ENCODE measurements around the gene CALD1. TPM values are rescaled to one million over a fixed set of nuclear protein-coding genes. Genes with fewer than 3 reads are reported as not detected.

Gene CALD1, protein sequence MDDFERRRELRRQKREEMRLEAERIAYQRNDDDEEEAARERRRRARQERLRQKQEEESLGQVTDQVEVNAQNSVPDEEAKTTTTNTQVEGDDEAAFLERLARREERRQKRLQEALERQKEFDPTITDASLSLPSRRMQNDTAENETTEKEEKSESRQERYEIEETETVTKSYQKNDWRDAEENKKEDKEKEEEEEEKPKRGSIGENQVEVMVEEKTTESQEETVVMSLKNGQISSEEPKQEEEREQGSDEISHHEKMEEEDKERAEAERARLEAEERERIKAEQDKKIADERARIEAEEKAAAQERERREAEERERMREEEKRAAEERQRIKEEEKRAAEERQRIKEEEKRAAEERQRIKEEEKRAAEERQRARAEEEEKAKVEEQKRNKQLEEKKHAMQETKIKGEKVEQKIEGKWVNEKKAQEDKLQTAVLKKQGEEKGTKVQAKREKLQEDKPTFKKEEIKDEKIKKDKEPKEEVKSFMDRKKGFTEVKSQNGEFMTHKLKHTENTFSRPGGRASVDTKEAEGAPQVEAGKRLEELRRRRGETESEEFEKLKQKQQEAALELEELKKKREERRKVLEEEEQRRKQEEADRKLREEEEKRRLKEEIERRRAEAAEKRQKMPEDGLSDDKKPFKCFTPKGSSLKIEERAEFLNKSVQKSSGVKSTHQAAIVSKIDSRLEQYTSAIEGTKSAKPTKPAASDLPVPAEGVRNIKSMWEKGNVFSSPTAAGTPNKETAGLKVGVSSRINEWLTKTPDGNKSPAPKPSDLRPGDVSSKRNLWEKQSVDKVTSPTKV
- 1,000 to 10,000 TPM; 1,102 to 1,700 TPM for total RNA-seq
- 1,000 to 10,000 TPM in 1 of 2 donors, 100 to 1,000 TPM in 1; 658 to 1,235 TPM for polyA plus RNA-seq
- long read RNA-seq, donor 1, full-length matches to known transcripts, result 29 of 2,501 reads
- long read RNA-seq, donor 1, partial matches to known transcripts, result 2,110 of 2,501 reads
- long read RNA-seq, donor 1, other reads (novel, unspliced or antisense), result 362 of 2,501 reads
- long read RNA-seq, donor 2, full-length matches to known transcripts, result 126 of 868 reads
- long read RNA-seq, donor 2, partial matches to known transcripts, result 630 of 868 reads
- long read RNA-seq, donor 2, other reads (novel, unspliced or antisense), result 112 of 868 reads

DNA sequence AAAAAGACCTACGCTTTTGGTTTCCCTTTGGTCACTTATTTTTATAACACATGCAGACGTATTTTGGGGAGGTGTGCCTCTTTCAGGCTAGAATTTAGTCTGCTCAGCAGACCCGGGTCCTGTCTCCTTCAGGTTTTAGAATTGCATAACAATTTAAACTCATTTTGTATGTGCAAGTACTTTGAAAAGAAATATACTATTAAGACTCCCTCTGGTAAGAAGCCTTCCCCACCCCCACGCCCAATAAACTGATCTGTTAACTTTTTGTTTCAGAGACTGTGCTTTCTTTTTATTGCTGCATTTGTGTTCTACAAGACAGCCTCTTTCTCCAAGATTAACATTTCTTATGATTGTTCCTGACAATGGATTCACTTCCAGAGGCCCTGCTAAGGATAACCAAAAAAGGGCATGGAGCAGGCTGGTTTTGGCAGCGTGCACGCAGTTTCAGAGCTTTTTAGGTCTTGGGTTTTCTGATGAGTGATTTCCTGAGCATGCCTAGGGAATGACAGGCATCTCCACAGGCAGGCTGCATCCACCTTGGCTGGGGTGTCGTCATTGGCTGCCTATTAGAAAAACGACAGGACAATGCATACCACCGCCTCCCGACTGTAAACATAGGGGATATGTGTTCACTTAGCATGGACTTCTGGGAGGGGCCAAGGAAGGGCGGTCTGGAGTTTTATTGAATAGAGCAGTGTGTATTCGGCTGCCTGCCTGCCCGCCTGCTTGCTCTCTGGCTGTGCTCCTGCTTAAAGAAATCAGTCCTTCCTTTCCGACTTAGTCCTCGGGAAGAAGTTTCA is at the start of gene CALD1:
Gene CALD1, plus strand, starts transcription at position 694 of the 800 bp plus-strand sequence. CDS start 88,100 bp downstream, outside the sequence.
- intact Hi-C loops (cut with DNase I), result no loop called here
- DNase-seq, result peak; percentile 90 to 91
- H3K4me3 ChIP-seq (ENCODE audit: low read length in 2 of 2), result peak within 1 kb of the TSS; percentile 99 to 100
- no peaks in the 10 kb centered on the region for H3K9me3 ChIP-seq (ENCODE audit: control insufficient read depth, low read length)
- peak within 1 kb of the TSS; percentile 100 for H3K27ac ChIP-seq (ENCODE audit: low read depth in 1 of 2, low read length in 2 of 2)
- no peaks in the 10 kb centered on the region for H3K27me3 ChIP-seq (ENCODE audit: control insufficient read depth in 1 of 2, insufficient read depth in 2 of 2, low read length in 1 of 2)
- H3K4me1 ChIP-seq (ENCODE audit: control insufficient read depth in 1 of 2, insufficient read depth in 2 of 2, low read length in 2 of 2), result peaks cover 4 to 11% of the 10 kb centered on the region in 2 donors
- no peaks in the 10 kb centered on the region for H3K36me3 ChIP-seq (ENCODE audit: control insufficient read depth in 1 of 2, insufficient read depth in 2 of 2, low read length in 1 of 2)
- peak; percentile 93 for ATAC-seq (ENCODE audit: low FRiP score)
- 3 to 4% methylated on average over 15 of the region's 15 CpGs for WGBS, 2 donors

DNA sequence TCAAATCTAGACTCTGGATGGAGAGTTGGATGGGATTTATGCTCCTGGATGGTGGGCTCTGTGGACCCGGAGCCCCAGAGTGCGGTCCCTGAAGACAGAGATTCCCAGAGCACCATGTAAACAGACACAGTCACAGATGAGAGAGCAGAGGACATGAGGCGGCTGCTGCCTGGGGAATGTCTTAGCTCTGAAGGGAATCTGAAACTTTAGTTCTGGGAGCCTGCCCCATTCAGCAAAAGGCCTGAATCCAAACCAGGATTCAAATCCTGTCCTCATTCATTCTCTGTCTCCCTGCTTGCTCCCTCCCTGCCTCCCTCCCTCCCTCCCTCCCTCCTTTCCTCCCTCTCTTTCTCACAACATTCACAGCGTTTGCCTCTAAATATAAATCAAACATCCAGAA is 49.5 kb upstream of the CALD1 start:
- peak overlapping the region; percentile 84 to 91 for H3K27ac ChIP-seq (ENCODE audit: low read depth in 1 of 2, low read length in 2 of 2)
- no peaks in the 10 kb centered on the region for H3K36me3 ChIP-seq (ENCODE audit: control insufficient read depth in 1 of 2, insufficient read depth in 2 of 2, low read length in 1 of 2)
- intact Hi-C loops (cut with DNase I), result loop anchor here (5.0 kb wide), 2 partner anchors 37 to 38 kb away; no protein-coding TSS in a partner anchor
- H3K27me3 ChIP-seq (ENCODE audit: control insufficient read depth in 1 of 2, insufficient read depth in 2 of 2, low read length in 1 of 2), result no peaks in the 10 kb centered on the region
- DNase-seq, result no peak
- no peaks in the 10 kb centered on the region for H3K9me3 ChIP-seq (ENCODE audit: control insufficient read depth, low read length)
- WGBS, 2 donors, result 6 to 10% methylated on average over 4 of the region's 4 CpGs
- no peak for ATAC-seq (ENCODE audit: low FRiP score)
- H3K4me1 ChIP-seq (ENCODE audit: control insufficient read depth in 1 of 2, insufficient read depth in 2 of 2, low read length in 2 of 2), result peaks cover 7 to 12% of the 10 kb centered on the region in 2 donors
- no peak overlapping the region for H3K4me3 ChIP-seq (ENCODE audit: low read length in 2 of 2)

DNA sequence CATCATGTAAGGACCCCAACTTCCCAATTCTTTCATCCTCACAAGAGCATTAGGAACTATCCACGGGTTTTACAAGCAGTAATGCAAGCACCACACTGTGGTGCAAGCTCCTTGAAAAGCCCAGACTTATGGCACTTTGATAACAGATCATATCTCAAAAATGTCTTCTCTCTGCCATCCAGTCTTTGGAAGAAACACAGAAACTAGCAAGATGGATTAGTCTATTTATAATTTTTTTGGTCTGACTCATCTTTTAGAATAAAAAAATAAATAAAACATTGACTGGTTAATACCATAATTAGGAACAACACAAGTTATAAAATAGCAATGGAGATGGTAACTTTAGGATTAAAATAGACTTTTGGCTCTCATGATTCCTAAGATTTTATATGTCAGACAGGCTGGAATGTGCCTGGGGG is 49.0 kb upstream of the CALD1 start:
- no peak for DNase-seq
- no peak overlapping the region for H3K4me3 ChIP-seq (ENCODE audit: low read length in 2 of 2)
- ATAC-seq (ENCODE audit: low FRiP score), result peak; percentile 49
- peaks cover 7 to 12% of the 10 kb centered on the region in 2 donors for H3K4me1 ChIP-seq (ENCODE audit: control insufficient read depth in 1 of 2, insufficient read depth in 2 of 2, low read length in 2 of 2)
- H3K27ac ChIP-seq (ENCODE audit: low read depth in 1 of 2, low read length in 2 of 2), result peak overlapping the region; percentile 95 to 98
- no peaks in the 10 kb centered on the region for H3K9me3 ChIP-seq (ENCODE audit: control insufficient read depth, low read length)
- no peaks in the 10 kb centered on the region for H3K27me3 ChIP-seq (ENCODE audit: control insufficient read depth in 1 of 2, insufficient read depth in 2 of 2, low read length in 1 of 2)
- H3K36me3 ChIP-seq (ENCODE audit: control insufficient read depth in 1 of 2, insufficient read depth in 2 of 2, low read length in 1 of 2), result no peaks in the 10 kb centered on the region
- WGBS, 2 donors, result 2 to 4% methylated on average over 1 of the region's 1 CpG
- intact Hi-C loops (cut with DNase I), result loop anchor here (5.0 kb wide), 2 partner anchors 37 to 38 kb away; no protein-coding TSS in a partner anchor

DNA sequence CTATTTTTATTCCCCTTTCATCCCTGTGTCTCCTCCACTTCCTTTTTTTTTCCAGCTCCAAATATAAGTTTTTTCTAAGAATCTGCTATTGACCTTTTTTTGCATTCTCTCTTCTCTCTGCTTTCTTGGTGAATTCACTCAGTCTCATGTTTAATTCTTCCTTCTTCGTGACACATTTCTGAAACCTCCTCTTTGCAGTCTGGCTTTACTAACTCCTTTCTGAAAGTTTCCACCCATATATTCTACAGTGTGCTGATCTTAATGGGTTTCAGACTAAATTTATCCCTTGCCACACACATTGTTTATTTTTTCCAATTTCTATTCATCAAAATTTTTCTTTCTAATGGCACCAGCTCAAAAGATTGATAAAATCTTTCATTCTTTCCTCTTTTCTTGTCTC is 47.8 kb upstream of the CALD1 start:
- H3K27me3 ChIP-seq (ENCODE audit: control insufficient read depth in 1 of 2, insufficient read depth in 2 of 2, low read length in 1 of 2), result no peaks in the 10 kb centered on the region
- H3K4me3 ChIP-seq (ENCODE audit: low read length in 2 of 2), result no peak overlapping the region
- no peak for ATAC-seq (ENCODE audit: low FRiP score)
- H3K4me1 ChIP-seq (ENCODE audit: control insufficient read depth in 1 of 2, insufficient read depth in 2 of 2, low read length in 2 of 2), result peaks cover 7 to 12% of the 10 kb centered on the region in 2 donors
- intact Hi-C loops (cut with DNase I), result loop anchor here (5.0 kb wide), 2 partner anchors 36 to 39 kb away; no protein-coding TSS in a partner anchor
- no peaks in the 10 kb centered on the region for H3K36me3 ChIP-seq (ENCODE audit: control insufficient read depth in 1 of 2, insufficient read depth in 2 of 2, low read length in 1 of 2)
- no peaks in the 10 kb centered on the region for H3K9me3 ChIP-seq (ENCODE audit: control insufficient read depth, low read length)
- DNase-seq, result no peak
- WGBS, 2 donors, result 0 to 5% methylated on average over 1 of the region's 1 CpG
- peak overlapping the region in 1 of 2 donors; percentile 95 for H3K27ac ChIP-seq (ENCODE audit: low read depth in 1 of 2, low read length in 2 of 2)

DNA sequence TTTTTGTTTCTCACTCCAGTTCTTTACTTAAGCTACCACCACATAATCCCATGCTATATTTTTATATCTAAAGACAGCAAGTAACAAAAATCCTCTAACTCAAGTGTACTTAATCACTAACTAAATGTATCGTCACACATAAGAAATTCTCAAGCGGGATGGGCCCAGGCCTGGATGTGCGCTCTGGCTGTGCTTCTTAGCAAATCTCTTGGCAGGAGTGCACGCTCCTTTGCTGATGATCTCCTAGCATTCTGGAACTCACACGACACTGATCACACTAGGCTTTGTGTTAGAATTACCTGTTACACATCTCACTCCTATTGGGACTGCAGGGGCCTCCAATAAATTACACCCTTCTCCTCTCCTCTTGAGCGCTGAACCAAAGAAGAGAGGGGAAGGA is 46.7 kb upstream of the CALD1 start:
- H3K27ac ChIP-seq (ENCODE audit: low read depth in 1 of 2, low read length in 2 of 2), result no peak overlapping the region
- no peak overlapping the region for H3K4me3 ChIP-seq (ENCODE audit: low read length in 2 of 2)
- H3K4me1 ChIP-seq (ENCODE audit: control insufficient read depth in 1 of 2, insufficient read depth in 2 of 2, low read length in 2 of 2), result peaks cover 7 to 12% of the 10 kb centered on the region in 2 donors
- ATAC-seq (ENCODE audit: low FRiP score), result no peak
- no peaks in the 10 kb centered on the region for H3K9me3 ChIP-seq (ENCODE audit: control insufficient read depth, low read length)
- H3K27me3 ChIP-seq (ENCODE audit: control insufficient read depth in 1 of 2, insufficient read depth in 2 of 2, low read length in 1 of 2), result no peaks in the 10 kb centered on the region
- no peak for DNase-seq
- H3K36me3 ChIP-seq (ENCODE audit: control insufficient read depth in 1 of 2, insufficient read depth in 2 of 2, low read length in 1 of 2), result no peaks in the 10 kb centered on the region
- 76 to 83% methylated on average over 5 to 6 of the region's 6 CpGs for WGBS, 2 donors
- intact Hi-C loops (cut with DNase I), result loop anchor here (5.0 kb wide), 2 partner anchors 35 to 40 kb away; no protein-coding TSS in a partner anchor

DNA sequence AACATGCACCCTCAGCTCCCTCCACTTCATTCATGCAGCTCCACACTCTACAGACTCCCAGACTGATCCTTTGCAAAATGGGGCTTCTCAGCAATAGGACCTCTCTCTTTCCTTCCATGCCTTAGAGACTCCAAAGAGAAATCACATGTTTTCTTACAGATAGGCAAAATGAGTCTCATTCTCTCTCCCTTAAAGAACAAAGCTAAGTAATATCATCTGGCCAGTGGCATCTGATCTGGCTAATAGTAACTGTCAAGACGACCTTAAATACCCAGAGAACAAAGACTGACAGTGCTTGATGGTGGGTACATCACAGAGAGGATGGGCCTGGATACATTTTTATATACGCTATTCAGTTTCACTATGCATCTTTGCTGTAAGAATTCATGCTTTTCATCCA is 43.1 kb upstream of the CALD1 start:
- 93 to 94% methylated on average over 2 of the region's 2 CpGs for WGBS, 2 donors

DNA sequence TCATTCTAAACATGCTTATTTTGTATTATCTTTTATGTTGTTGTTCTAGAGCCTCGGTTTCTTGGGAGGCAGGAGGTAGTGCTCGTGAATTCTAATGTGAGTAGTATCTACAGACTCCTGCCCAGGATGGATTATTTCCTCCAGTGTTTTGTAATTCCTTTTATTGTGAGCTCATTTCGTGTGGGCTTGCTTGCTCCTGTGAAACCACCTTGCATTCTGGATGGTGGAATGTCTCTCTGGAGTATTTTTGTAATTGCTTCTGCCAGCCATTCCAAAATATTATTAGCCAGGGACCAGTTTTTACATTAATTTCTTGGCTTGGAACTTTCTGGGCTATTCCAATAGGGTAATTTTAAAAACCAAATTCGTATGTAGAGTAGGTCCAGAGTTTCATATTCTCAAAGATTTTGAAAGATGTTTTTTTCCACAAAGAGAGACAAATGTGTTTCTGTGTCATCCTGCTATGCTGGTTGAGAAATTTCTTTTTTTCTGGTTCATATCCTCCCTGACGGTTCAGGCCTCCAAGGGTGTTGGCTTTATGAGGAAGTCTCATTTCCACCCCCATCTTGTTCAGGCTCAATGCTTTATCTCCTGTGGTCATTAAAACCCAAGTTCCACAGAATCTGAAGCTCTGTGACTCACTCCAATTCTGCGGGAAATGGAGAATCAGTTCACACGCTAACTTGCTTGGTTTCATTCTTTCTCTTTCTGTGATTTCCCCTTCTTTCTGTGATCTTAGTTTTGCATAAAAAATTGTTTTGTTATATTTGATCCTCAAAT is 41.7 kb upstream of the CALD1 start:
- no peak overlapping the region for H3K4me3 ChIP-seq (ENCODE audit: low read length in 2 of 2)
- intact Hi-C loops (cut with DNase I), result no loop called here
- H3K27ac ChIP-seq (ENCODE audit: low read depth in 1 of 2, low read length in 2 of 2), result peak overlapping the region in 1 of 2 donors; percentile 26
- 45 to 48% methylated on average over 7 of the region's 7 CpGs for WGBS, 2 donors
- no peaks in the 10 kb centered on the region for H3K36me3 ChIP-seq (ENCODE audit: control insufficient read depth in 1 of 2, insufficient read depth in 2 of 2, low read length in 1 of 2)
- DNase-seq (no peak), ATAC-seq (ENCODE audit: low FRiP score) (no peak)
- H3K4me1 ChIP-seq (ENCODE audit: control insufficient read depth in 1 of 2, insufficient read depth in 2 of 2, low read length in 2 of 2), result peaks cover 0 to 2% of the 10 kb centered on the region in 2 donors
- H3K27me3 ChIP-seq (ENCODE audit: control insufficient read depth in 1 of 2, insufficient read depth in 2 of 2, low read length in 1 of 2), result no peaks in the 10 kb centered on the region
- no peaks in the 10 kb centered on the region for H3K9me3 ChIP-seq (ENCODE audit: control insufficient read depth, low read length)

More for the DNA sequence above, 43.1 kb upstream of the CALD1 start:
- DNase-seq (no peak), ATAC-seq (ENCODE audit: low FRiP score) (no peak)
- H3K27me3 ChIP-seq (ENCODE audit: control insufficient read depth in 1 of 2, insufficient read depth in 2 of 2, low read length in 1 of 2), result no peaks in the 10 kb centered on the region
- H3K36me3 ChIP-seq (ENCODE audit: control insufficient read depth in 1 of 2, insufficient read depth in 2 of 2, low read length in 1 of 2), result no peaks in the 10 kb centered on the region
- no peak overlapping the region for H3K4me3 ChIP-seq (ENCODE audit: low read length in 2 of 2)
- H3K27ac ChIP-seq (ENCODE audit: low read depth in 1 of 2, low read length in 2 of 2), result no peak overlapping the region
- intact Hi-C loops (cut with DNase I), result no loop called here
- H3K9me3 ChIP-seq (ENCODE audit: control insufficient read depth, low read length), result no peaks in the 10 kb centered on the region
- H3K4me1 ChIP-seq (ENCODE audit: control insufficient read depth in 1 of 2, insufficient read depth in 2 of 2, low read length in 2 of 2), result peaks cover 2 to 3% of the 10 kb centered on the region in 2 donors
